ENCODE measurements around the gene SERP2.
"Not testable (repeated sequence)": the region's sequence is repeated elsewhere in the genome, so short reads cannot be mapped to it uniquely, and the experiment has no call there.

GRCh38 chr13:44329041-44329440, 44.6 kb upstream of the SERP2 start:
- TF ChIP-seq, protein P1, sequence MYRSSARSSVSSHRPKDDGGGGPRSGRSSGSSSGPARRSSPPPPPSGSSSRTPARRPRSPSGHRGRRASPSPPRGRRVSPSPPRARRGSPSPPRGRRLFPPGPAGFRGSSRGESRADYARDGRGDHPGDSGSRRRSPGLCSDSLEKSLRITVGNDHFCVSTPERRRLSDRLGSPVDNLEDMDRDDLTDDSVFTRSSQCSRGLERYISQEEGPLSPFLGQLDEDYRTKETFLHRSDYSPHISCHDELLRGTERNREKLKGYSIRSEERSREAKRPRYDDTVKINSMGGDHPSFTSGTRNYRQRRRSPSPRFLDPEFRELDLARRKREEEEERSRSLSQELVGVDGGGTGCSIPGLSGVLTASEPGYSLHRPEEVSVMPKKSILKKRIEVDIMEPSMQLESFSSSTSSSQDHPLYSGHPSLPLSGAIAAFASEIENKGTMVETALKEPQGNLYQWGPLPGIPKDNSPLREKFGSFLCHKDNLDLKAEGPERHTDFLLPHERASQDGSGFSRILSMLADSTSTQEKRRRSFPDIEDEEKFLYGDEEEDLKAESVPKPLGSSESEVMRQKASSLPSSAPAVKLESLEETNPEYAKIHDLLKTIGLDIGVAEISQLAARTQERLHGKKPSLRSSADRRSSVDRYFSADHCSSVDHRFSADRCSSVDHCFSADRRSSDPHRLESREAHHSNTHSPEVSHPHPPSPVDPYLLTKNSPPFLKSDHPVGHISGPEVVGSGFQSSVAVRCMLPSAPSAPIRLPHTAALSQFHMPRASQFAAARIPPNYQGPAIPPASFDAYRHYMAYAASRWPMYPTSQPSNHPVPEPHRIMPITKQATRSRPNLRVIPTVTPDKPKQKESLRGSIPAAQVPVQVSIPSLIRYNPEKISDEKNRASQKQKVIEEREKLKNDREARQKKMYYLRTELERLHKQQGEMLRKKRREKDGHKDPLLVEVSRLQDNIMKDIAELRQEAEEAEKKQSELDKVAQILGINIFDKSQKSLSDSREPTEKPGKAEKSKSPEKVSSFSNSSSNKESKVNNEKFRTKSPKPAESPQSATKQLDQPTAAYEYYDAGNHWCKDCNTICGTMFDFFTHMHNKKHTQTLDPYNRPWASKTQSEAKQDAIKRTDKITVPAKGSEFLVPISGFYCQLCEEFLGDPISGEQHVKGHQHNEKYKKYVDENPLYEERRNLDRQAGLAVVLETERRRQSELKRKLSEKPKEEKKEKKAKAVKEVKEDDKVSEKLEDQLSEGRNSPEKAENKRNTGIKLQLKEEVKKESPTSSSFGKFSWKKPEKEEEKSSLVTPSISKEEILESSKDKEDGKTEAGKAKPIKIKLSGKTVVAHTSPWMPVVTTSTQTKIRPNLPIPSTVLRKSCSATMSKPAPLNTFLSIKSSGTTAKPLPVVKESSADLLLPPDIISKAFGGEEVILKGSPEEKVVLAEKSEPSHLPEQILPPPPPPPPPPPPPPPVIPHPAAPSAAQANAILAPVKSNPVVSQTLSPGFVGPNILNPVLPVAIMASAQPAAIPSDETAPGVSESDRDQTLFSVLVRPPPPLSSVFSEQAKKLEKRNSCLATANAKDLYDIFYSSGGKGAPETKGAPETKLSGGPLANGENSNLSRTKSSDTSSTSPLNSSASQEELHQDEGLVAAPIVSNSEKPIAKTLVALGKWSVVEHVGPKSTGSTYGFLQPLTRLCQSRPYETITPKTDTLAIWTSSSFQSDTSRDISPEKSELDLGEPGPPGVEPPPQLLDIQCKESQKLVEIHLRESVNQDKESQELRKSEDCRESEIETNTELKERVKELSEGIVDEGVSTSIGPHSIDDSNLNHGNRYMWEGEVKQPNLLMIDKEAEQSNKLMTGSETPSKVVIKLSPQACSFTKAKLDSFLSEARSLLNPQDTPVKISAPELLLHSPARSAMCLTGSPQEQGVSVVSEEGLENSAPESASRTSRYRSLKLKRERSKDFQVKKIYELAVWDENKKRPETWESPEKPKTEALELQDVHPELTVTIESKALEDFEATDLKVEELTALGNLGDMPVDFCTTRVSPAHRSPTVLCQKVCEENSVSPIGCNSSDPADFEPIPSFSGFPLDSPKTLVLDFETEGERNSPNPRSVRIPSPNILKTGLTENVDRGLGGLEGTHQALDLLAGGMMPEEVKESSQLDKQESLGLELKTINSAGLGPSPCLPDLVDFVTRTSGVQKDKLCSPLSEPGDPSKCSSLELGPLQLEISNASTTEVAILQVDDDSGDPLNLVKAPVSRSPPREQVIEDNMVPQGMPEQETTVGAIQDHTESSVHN (IDR thresholded peaks at IDR 0.05; ENCODE audit: borderline replicate concordance in 1 of 2, low read depth in 1 of 2): not testable (repeated sequence)
- not testable (repeated sequence) for TF ChIP-seq EGR1 (conservative IDR thresholded peaks at IDR 0.05); KLF13 (tag; IDR thresholded peaks at IDR 0.05; ENCODE audit: borderline replicate concordance, low read depth); CBFB (CRISPR knock-in tag; IDR thresholded peaks at IDR 0.05)

All from K562 (cell line).